ENCODE measurements around the gene APOE. TPM values are rescaled to one million over a fixed set of nuclear protein-coding genes. Genes with fewer than 3 reads are reported as not detected.

Gene APOE
- total and polyA plus RNA-seq, 2 of the 13 experiments (the other 11 are each of a cell fraction or from before 2014, with no cell fraction given), result 1,328 to 1,470 TPM

GRCh38 chr19:44925114-44925891, 19.7 kb downstream of the APOE start (continued):
- TF ChIP-seq LRRFIP1 (CRISPR knock-in tag; conservative IDR thresholded peaks at IDR 0.05) (no peak), ZNF776 (CRISPR knock-in tag; IDR thresholded peaks at IDR 0.05) (peak; percentile 82; the same call in 1 of the 2 replicates), STAT6 (CRISPR knock-in tag; IDR thresholded peaks at IDR 0.05; ENCODE audit: borderline replicate concordance) (no peak), ZFP41 (CRISPR knock-in tag; IDR thresholded peaks at IDR 0.05; ENCODE audit: borderline replicate concordance) (no peak; the same call in 1 of the 2 replicates), TARDBP (CRISPR knock-in tag; IDR thresholded peaks at IDR 0.05) (peak; percentile 99), ZNF430 (CRISPR knock-in tag; IDR thresholded peaks at IDR 0.05) (peak; percentile 96), KLF11 (CRISPR knock-in tag; IDR thresholded peaks at IDR 0.05) (0 out of 2 replicates have a peak, but pooled peaks have one; percentile 40), ZNF674 (CRISPR knock-in tag; IDR thresholded peaks at IDR 0.05; ENCODE audit: low read depth) (0 out of 2 replicates have a peak, but pooled peaks have one; percentile 67), PTBP1 (IDR thresholded peaks at IDR 0.05; ENCODE audit: low read depth, low read length, poor library complexity, severe bottlenecking) (no peak), TBL1XR1 (IDR thresholded peaks at IDR 0.05; ENCODE audit: borderline replicate concordance, low read length, partially characterized antibody) (peak; percentile 91), HNRNPUL1 (IDR thresholded peaks at IDR 0.05; ENCODE audit: low read depth, low read length) (no peak), ZNF557 (CRISPR knock-in tag; IDR thresholded peaks at IDR 0.05) (0 out of 2 replicates have a peak, but pooled peaks have one; percentile 78), SCMH1 (CRISPR knock-in tag; IDR thresholded peaks at IDR 0.05; ENCODE audit: borderline replicate concordance) (no peak), CBX1 (IDR thresholded peaks at IDR 0.05; ENCODE audit: low read depth) (peak; percentile 57), ZNF687 (CRISPR knock-in tag; IDR thresholded peaks at IDR 0.05) (peak; percentile 99), PITX1 (CRISPR knock-in tag; IDR thresholded peaks at IDR 0.05) (peak; percentile 97), SKI (IDR thresholded peaks at IDR 0.05; ENCODE audit: partially characterized antibody) (peak; percentile 99), ZNF567 (CRISPR knock-in tag; IDR thresholded peaks at IDR 0.05; ENCODE audit: borderline replicate concordance) (no peak)

Data from HepG2 (cell line).